GM08714 (cell line): Measurements from ENCODE around the gene HLF.

ENCODE experiments used
- H3K4me3 ChIP-seq: fragments of 200-500 bp; sonication (Bioruptor generic); 2 replicates; pipeline ENCODE4 v1.5.1; 2014; ENCODE audit warnings: mild to moderate bottlenecking, low read length, inconsistent platforms
- ZNF274 ChIP-seq: IDR thresholded peaks from 2 replicates; pipeline ENCODE4 v1.6.1; 2012; ENCODE audit warnings: mild to moderate bottlenecking, low read depth, low read length

HLF gene

DNA sequence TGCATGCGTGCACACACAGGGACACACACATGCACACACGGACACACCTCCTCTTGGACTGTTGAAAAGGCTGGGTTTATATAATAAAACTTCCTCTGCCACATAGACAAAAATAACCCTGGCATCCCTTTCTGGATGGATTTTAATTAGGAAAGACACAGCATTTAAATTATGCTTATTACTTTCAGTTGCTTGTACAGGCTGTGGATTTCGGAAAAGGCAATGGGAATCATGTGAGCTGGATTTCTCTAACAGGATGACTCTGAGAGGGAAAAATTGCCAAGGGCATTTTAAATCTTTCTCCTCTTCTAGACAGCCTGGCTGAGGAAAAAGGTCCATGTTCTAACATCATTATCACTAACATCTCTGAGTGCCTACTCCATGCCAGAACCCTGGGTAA lies 75.9 kb downstream of the HLF start:
- TF ChIP-seq ZNF274: no peak
- no peak overlapping the region for H3K4me3 ChIP-seq

DNA sequence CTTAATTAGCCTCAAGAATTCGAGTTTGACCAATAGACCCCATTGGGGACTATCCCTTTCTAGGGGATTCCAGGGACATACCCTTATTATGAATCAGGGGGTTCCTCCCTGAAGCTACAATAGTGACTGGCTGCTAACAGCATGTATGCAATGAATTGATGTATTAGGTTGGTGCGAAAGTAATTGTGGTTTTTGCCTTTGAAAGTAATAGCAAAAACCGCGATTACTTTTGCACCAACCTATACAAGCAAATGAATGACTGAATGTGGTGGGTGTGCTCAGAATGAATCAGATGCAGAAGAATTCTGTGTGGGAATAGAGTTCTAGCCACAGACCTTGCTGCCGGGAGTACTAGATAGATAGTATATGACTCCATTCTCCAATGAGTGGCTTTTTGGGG lies 76.7 kb downstream of the HLF start:
- no peak for TF ChIP-seq ZNF274
- no peak overlapping the region for H3K4me3 ChIP-seq

GRCh38 chr17:55342800-55343585 lies 78.2 kb downstream of the HLF start:
- no peak for TF ChIP-seq ZNF274
- H3K4me3 ChIP-seq: no peak overlapping the region

- no peak for TF ChIP-seq ZNF274
- no peak overlapping the region for H3K4me3 ChIP-seq
Observed at GRCh38 chr17:55343900-55344513, 79.2 kb downstream of the HLF start.

- no peak for TF ChIP-seq ZNF274
- no peak overlapping the region for H3K4me3 ChIP-seq
Observed at GRCh38 chr17:55344514-55344997, 79.8 kb downstream of the HLF start.

- no peak overlapping the region for H3K4me3 ChIP-seq
- no peak for TF ChIP-seq ZNF274
Observed at GRCh38 chr17:55345132-55345531, 80.4 kb downstream of the HLF start.

DNA sequence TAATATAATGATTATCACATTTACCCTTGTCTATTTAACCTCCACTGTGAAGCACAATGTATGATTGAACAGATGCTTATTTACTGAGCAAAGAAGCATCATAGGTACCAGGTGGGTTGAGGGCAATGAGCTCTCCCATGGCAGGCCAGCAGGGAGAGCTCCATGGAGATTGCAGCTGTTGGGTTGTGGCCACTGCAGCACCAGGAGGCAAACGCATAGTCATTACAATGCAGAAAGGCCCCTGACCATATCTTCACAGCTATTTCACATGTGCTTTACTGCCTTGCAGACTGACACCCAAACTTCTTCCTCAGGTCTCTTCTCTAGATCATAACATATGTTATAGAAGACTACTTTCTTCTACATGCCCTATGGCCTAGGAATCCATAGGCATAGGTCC lies 81.9 kb downstream of the HLF start:
- H3K4me3 ChIP-seq: no peak overlapping the region
- TF ChIP-seq ZNF274: no peak

GRCh38 chr17:55347341-55347740 lies 82.6 kb downstream of the HLF start:
- no peak for TF ChIP-seq ZNF274
- no peak overlapping the region for H3K4me3 ChIP-seq

DNA sequence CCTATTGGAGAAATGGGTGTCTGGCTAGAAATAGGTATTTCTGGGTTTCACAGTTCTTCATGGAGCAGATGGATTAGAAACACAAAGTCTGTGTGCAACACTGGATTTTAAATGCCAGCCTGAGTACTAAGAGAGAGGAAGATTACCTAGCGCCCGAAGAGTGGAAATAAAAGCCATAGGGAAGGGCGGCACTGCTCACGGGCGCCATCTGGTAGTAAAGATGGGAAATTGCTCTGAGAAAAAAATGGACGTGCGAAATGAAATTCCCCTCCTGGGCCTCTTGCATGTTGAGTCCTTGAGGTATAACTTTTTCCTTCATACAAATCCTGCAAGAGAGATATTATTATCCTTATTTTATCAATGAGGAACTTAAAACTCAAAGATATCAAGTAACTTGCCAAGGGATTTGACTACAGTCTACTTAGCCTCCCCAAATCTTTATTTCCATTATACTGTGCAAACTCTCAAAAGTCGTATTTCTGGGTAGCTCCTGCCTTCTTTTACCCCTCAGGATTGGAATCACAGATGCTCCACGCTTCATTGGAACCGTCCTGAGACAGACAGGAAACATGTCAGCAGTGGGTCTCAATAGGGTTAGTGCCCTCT lies 84.1 kb downstream of the HLF start:
- H3K4me3 ChIP-seq: no peak overlapping the region
- TF ChIP-seq ZNF274: no peak

DNA sequence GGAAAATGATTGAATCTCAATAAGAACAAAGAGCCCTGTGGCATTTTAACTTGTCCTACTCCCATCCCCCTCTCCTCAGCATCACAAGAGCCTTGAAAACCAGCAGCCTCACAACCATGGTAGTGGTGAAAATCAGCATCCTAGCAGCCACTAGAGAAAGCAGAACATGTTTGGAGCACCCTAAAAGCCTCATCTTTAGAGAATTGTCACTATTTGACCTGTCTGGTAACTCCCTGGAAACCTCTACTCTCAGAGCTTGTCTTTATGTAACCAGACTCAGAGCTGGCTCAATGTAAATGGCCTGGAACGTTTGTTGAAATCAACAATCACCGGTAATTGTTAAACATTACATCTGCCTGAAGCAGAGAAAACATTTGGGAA lies 86.1 kb downstream of the HLF start:
- no peak overlapping the region for H3K4me3 ChIP-seq

GRCh38 chr17:55351226-55351625 lies 86.5 kb downstream of the HLF start:
- no peak overlapping the region for H3K4me3 ChIP-seq
- no peak for TF ChIP-seq ZNF274

More for the DNA sequence above, 86.1 kb downstream of the HLF start:
- no peak for TF ChIP-seq ZNF274

- no peak for TF ChIP-seq ZNF274
- no peak overlapping the region for H3K4me3 ChIP-seq
Observed at GRCh38 chr17:55354010-55354409, 89.2 kb downstream of the HLF start.

- no peak for TF ChIP-seq ZNF274
- no peak overlapping the region for H3K4me3 ChIP-seq
Observed at GRCh38 chr17:55354941-55355340, 90.2 kb downstream of the HLF start.

DNA sequence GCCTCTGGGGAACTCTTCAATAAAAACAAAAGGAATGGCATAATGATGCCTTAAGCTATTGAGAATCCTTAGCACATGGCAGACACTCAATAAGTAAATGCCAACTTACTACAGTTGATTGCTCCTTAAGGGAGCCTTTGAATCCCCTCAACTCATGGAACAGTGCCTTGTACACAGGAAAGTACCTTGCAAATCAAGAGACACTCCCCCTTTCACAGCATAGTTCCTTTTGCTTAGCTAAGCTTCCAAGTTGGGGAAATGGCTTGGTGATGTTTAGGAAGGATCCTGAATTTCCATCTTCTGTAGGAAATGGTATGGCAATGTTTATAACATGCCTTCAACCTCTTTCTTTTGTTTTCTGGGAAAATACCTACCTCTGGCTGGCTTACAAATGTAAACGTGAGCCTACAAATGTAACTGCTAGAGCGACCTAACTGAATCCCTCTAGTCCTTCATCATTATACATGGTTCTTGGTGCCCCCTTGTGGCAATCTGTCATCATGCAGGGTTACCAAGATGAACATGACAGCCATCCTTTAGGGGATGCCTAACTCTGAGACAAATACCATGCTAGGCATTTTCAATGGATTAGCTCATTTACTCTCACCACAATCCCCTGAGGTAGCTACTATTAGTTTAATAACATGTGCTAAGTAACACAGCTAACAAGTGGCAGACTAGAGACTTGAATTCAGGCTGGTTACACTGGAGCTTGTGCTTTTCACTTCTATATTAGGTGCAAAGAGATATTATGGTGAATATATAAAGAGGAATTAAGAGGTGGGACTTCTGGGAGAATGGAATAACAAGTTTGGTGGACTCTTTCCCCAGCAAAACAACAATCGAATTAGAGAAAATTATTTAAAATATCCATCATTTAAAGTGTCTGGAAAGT lies 91.9 kb downstream of the HLF start:
- no peak overlapping the region for H3K4me3 ChIP-seq
- TF ChIP-seq ZNF274: no peak
